ENCODE measurements around the gene CXorf38. TPM values are rescaled to one million over a fixed set of nuclear protein-coding genes. Genes with fewer than 3 reads are reported as not detected.
A peak's percentile ranks its signal among the peaks of the same experiment; 100 is the strongest.

The CXorf38 gene
- polyA plus RNA-seq, 3 donors, result 35.1 to 51.2 (median 39.5) TPM

GRCh38 chrX:40637687-40638086 lies 9.7 kb downstream of the CXorf38 start:
- Histone ChIP-seq H4K20me1 (ENCODE audit: insufficient read depth, low read length) (peaks cover 100% of the 10 kb centered on the region), H3K9ac (ENCODE audit: insufficient read depth, low read length, poor library complexity, severe bottlenecking) (no peak overlapping the region), H3K9me3 (replicated peaks in 1 of 2; ENCODE audit: control insufficient read depth in 1 of 2, insufficient read depth in 1 of 2, low read length in 2 of 2) (no peaks in the 10 kb centered on the region), H2AFZ (ENCODE audit: insufficient read depth, low read depth, low read length, poor library complexity, severe bottlenecking) (no peak overlapping the region), H3K4me1 (ENCODE audit: control insufficient read depth in 1 of 2, insufficient read depth in 2 of 2, low read length in 2 of 2) (peaks cover 31 to 33% of the 10 kb centered on the region in 2 donors), H3K4me2 (replicated peaks; ENCODE audit: extremely low read depth, low read length, poor library complexity, severe bottlenecking) (no peak overlapping the region), H3K27ac (ENCODE audit: low read depth in 1 of 2, low read length in 2 of 2) (peak overlapping the region in 1 of 2 donors; percentile 4), H3K79me2 (ENCODE audit: insufficient read depth, low read length) (peaks cover 70% of the 10 kb centered on the region), H3K27me3 (ENCODE audit: control insufficient read depth in 2 of 2, insufficient read depth in 2 of 2, low read length in 2 of 2) (peaks cover 0 to 28% of the 10 kb centered on the region in 2 donors), H3K36me3 (replicated peaks in 1 of 2; ENCODE audit: control insufficient read depth in 1 of 2, insufficient read depth in 2 of 2, low read length in 2 of 2) (peaks cover 66 to 91% of the 10 kb centered on the region in 2 donors), H3K4me3 (replicated peaks in 1 of 3; ENCODE audit: low read depth in 2 of 3, low read length in 3 of 3) (no peak overlapping the region)
- Mint-ChIP-seq H3K27me3 (ENCODE audit: low read depth in 3 of 3) (peaks cover 0 to 57% (median 1%) of the 10 kb centered on the region in 3 donors), H3K4me3 (no peak overlapping the region), H3K9me3 (peaks cover 0 to 12% (median 0%) of the 10 kb centered on the region in 7 donors), H3K4me1 (peaks cover 39% of the 10 kb centered on the region), H3K27ac (peak overlapping the region in 2 of 7 donors; percentile 30 to 42), H3K36me3 (peaks cover 72 to 90% of the 10 kb centered on the region in 2 donors)
- WGBS (ENCODE audit: insufficient coverage), result no CpG with 5 or more reads among the region's 3 CpGs
- TF ChIP-seq, protein P1, sequence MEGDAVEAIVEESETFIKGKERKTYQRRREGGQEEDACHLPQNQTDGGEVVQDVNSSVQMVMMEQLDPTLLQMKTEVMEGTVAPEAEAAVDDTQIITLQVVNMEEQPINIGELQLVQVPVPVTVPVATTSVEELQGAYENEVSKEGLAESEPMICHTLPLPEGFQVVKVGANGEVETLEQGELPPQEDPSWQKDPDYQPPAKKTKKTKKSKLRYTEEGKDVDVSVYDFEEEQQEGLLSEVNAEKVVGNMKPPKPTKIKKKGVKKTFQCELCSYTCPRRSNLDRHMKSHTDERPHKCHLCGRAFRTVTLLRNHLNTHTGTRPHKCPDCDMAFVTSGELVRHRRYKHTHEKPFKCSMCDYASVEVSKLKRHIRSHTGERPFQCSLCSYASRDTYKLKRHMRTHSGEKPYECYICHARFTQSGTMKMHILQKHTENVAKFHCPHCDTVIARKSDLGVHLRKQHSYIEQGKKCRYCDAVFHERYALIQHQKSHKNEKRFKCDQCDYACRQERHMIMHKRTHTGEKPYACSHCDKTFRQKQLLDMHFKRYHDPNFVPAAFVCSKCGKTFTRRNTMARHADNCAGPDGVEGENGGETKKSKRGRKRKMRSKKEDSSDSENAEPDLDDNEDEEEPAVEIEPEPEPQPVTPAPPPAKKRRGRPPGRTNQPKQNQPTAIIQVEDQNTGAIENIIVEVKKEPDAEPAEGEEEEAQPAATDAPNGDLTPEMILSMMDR (IDR thresholded peaks at IDR 0.05), result no peak
- intact Hi-C loops (cut with micrococcal nuclease), result no loop called here
- DNase-seq, result no peak

- peaks cover 83 to 98% of the 10 kb centered on the region in 2 donors for H3K36me3 ChIP-seq (replicated peaks in 1 of 2; ENCODE audit: control insufficient read depth in 1 of 2, insufficient read depth in 2 of 2, low read length in 2 of 2)
- no peak overlapping the region for H3K9ac ChIP-seq (ENCODE audit: insufficient read depth, low read length, poor library complexity, severe bottlenecking)
- peaks cover 0 to 31% (median 2%) of the 10 kb centered on the region in 3 donors for H3K27me3 Mint-ChIP-seq (ENCODE audit: low read depth in 3 of 3)
- peaks cover 71 to 95% of the 10 kb centered on the region in 2 donors for H3K36me3 Mint-ChIP-seq
- intact Hi-C loops (cut with micrococcal nuclease), result no loop called here
- peaks cover 0 to 10% (median 0%) of the 10 kb centered on the region in 7 donors for H3K9me3 Mint-ChIP-seq
- peak overlapping the region in 1 of 2 donors; percentile 10 for H3K27ac ChIP-seq (ENCODE audit: low read depth in 1 of 2, low read length in 2 of 2)
- H3K4me1 ChIP-seq (ENCODE audit: control insufficient read depth in 1 of 2, insufficient read depth in 2 of 2, low read length in 2 of 2), result peaks cover 19 to 25% of the 10 kb centered on the region in 2 donors
- peaks cover 98% of the 10 kb centered on the region for H4K20me1 ChIP-seq (ENCODE audit: insufficient read depth, low read length)
- H3K4me3 Mint-ChIP-seq, result no peak overlapping the region
- peaks cover 34% of the 10 kb centered on the region for H3K4me1 Mint-ChIP-seq
- no peak overlapping the region for H3K4me3 ChIP-seq (replicated peaks in 1 of 3; ENCODE audit: low read depth in 2 of 3, low read length in 3 of 3)
- TF ChIP-seq, protein P1 (IDR thresholded peaks at IDR 0.05), result no peak
- no peak overlapping the region for H2AFZ ChIP-seq (ENCODE audit: insufficient read depth, low read depth, low read length, poor library complexity, severe bottlenecking)
- no peak for DNase-seq
- WGBS (ENCODE audit: insufficient coverage), result 71% methylated on average over 3 of the region's 4 CpGs
- H3K27ac Mint-ChIP-seq, result peak overlapping the region in 6 of 7 donors; percentile 0 to 76 (median 58)
- peaks cover 15% of the 10 kb centered on the region for H3K79me2 ChIP-seq (ENCODE audit: insufficient read depth, low read length)
- H3K27me3 ChIP-seq (ENCODE audit: control insufficient read depth in 2 of 2, insufficient read depth in 2 of 2, low read length in 2 of 2), result peaks cover 0 to 8% of the 10 kb centered on the region in 2 donors
- H3K4me2 ChIP-seq (replicated peaks; ENCODE audit: extremely low read depth, low read length, poor library complexity, severe bottlenecking), result no peak overlapping the region
- H3K9me3 ChIP-seq (replicated peaks in 1 of 2; ENCODE audit: control insufficient read depth in 1 of 2, insufficient read depth in 1 of 2, low read length in 2 of 2), result no peaks in the 10 kb centered on the region
Observed at GRCh38 chrX:40632199-40632598, 15.2 kb downstream of the CXorf38 start.
